Endothelial cell of umbilical vein (primary cell): ENCODE measurements around the gene HYAL3. TPM values are rescaled to one million over a fixed set of nuclear protein-coding genes. Genes with fewer than 3 reads are reported as not detected.

ENCODE experiments used
- BruUV-seq: library from RNA; stranded (reverse); fragments of 400-500 nt; replicated peaks from 2 replicates; lab custom pipeline; 2021; lab: Mats Ljungman, UMichigan
- CTCF ChIA-PET: fragments of 300-600, 350-600 bp; sonication (Branson Sonifier 250); formaldehyde crosslinking; loops from one replicate; lab custom pipeline; 2021; ENCODE audit warnings: antibody characterized with exemption, inconsistent platforms; lab: Charles Lee
- POLR2A ChIA-PET: fragments of 300-600, 350-600 bp; sonication (Branson Sonifier 250); formaldehyde crosslinking; loops from one replicate; lab custom pipeline; 2021; ENCODE audit warnings: antibody characterized with exemption, inconsistent platforms; lab: Charles Lee
- DNase-seq: peaks from one replicate; pipeline ENCODE4 v3.0.0-alpha.2; 2011; ENCODE audit warnings: low read depth, low spot score
- FAIRE-seq: peaks from 2 replicates; lab custom pipeline; 2011; peaks lifted over from hg19 to GRCh38; lab: Jason Lieb, UNC
- H2AFZ ChIP-seq: 2 replicates; pipeline ENCODE4 v1.6.0; 2012; ENCODE audit warnings: low read depth, low read length, control low read depth, inconsistent platforms
- H3K27ac ChIP-seq: 2 replicates; pipeline ENCODE4 v1.5.1; 2011; ENCODE audit warnings: low read depth, mild to moderate bottlenecking, control low read depth, low read length, moderate library complexity; ENCODE audit not compliant: insufficient read depth
- H3K27me3 ChIP-seq, 2 experiments: 2 replicates each; pipeline versions ENCODE4 v1.6.0 to v1.6.1; 2011; ENCODE audit warnings: low read length in 2 of 2, mixed read lengths in 1 of 2; ENCODE audit not compliant: control insufficient read depth in 2 of 2, insufficient read depth in 2 of 2
- H3K36me3 ChIP-seq, 2 experiments: 2 replicates in 1 of 2; 3 replicates in 1 of 2; pipeline ENCODE4 v1.5.1; 2011; ENCODE audit warnings: low read length in 2 of 2, mild to moderate bottlenecking in 1 of 2, moderate library complexity in 1 of 2; ENCODE audit not compliant: control insufficient read depth in 2 of 2, insufficient read depth in 2 of 2; ENCODE audit errors: extremely low read depth in 1 of 2
- H3K4me1 ChIP-seq: 3 replicates; pipeline ENCODE4 v1.5.1; 2011; ENCODE audit warnings: mild to moderate bottlenecking, low read length; ENCODE audit not compliant: control insufficient read depth, insufficient read depth; ENCODE audit errors: extremely low read depth
- H3K4me2 ChIP-seq: 2 replicates; pipeline ENCODE4 v1.6.1; 2011; ENCODE audit warnings: low read length, control low read depth, mixed read lengths; ENCODE audit not compliant: insufficient read depth
- H3K4me3 ChIP-seq, 3 experiments: fragments of 200-600 bp in 1 of 3; sonication (generic), shearing (Covaris generic) in 1 of 3; replicated peaks in 1 of 3; 2 replicates each; pipeline ENCODE4 v1.5.1; 2011 to 2016; ENCODE audit warnings: control low read depth in 3 of 3, low read length in 3 of 3, mild to moderate bottlenecking in 2 of 3, inconsistent platforms in 1 of 3, low read depth in 1 of 3, moderate library complexity in 1 of 3; ENCODE audit not compliant: insufficient read depth in 1 of 3
- H3K79me2 ChIP-seq: 2 replicates; pipeline ENCODE4 v1.6.0; 2012; ENCODE audit warnings: low read length, inconsistent platforms; ENCODE audit not compliant: control insufficient read depth, insufficient read depth
- H3K9ac ChIP-seq: replicated peaks from 2 replicates; pipeline ENCODE3; 2011; ENCODE audit warnings: low read length, control low read depth; ENCODE audit not compliant: insufficient read depth; ENCODE audit errors: extremely low read depth
- H3K9me1 ChIP-seq: replicated peaks from 3 replicates; pipeline ENCODE4 v1.6.0; 2011; ENCODE audit warnings: mild to moderate bottlenecking, low read length; ENCODE audit not compliant: control insufficient read depth, insufficient read depth; ENCODE audit errors: extremely low read depth
- H3K9me3 ChIP-seq: replicated peaks from 2 replicates; pipeline ENCODE4 v1.5.1; 2012; ENCODE audit warnings: low read length, inconsistent platforms; ENCODE audit not compliant: control insufficient read depth, insufficient read depth
- H4K20me1 ChIP-seq: replicated peaks from 2 replicates; pipeline ENCODE3; 2011; ENCODE audit warnings: mild to moderate bottlenecking, low read length; ENCODE audit not compliant: control insufficient read depth, insufficient read depth; ENCODE audit errors: extremely low read depth
- FOS ChIP-seq: IDR thresholded peaks from 2 replicates; pipeline ENCODE4 v1.6.1; 2011; ENCODE audit warnings: mild to moderate bottlenecking, low read length, moderate library complexity, borderline replicate concordance; ENCODE audit not compliant: insufficient read depth
- GATA2 ChIP-seq: IDR thresholded peaks from 2 replicates; pipeline ENCODE4 v1.7.0; 2011; ENCODE audit warnings: low read depth, mild to moderate bottlenecking, moderate library complexity, mixed read lengths, low read length; ENCODE audit not compliant: insufficient read length, insufficient read depth
- JUN ChIP-seq: IDR thresholded peaks from 2 replicates; pipeline ENCODE4 v1.6.1; 2011; ENCODE audit warnings: borderline replicate concordance, low read depth; ENCODE audit not compliant: insufficient read length, insufficient read depth
- MYC ChIP-seq: IDR thresholded peaks from one replicate; pipeline ENCODE4 v1.6.1; 2011; ENCODE audit warnings: mild to moderate bottlenecking, low read depth, low read length
- POLR2A ChIP-seq: IDR thresholded peaks from 2 replicates; pipeline ENCODE4 v1.6.1; 2012; ENCODE audit warnings: low read depth, mild to moderate bottlenecking, control low read depth, low read length
- dilution Hi-C: fragments of 300-500 bp; cut with MboI; formaldehyde crosslinking; loops from one replicate; pipeline ENCODE4 v1.15.0; 2019; ENCODE audit warnings: low sequenced_read_pairs; ENCODE audit not compliant: extremely low pct_ligation_motif_present
- intact Hi-C: fragments of 100-400 bp; cut with micrococcal nuclease; formaldehyde crosslinking; loops from one replicate; pipeline ENCODE4 v1.10.0; 2022
- polyA plus RNA-seq, 4 experiments: library from polyadenylated mRNA; depleted of rRNA in 3 of 4; stranded (reverse) in 3 of 4; unstranded in 1 of 4; fragments of >200 nt; gene quantifications; 2 replicates each; pipeline versions ENCODE4 v1.2.1 to v1.2.3, GENCODE V29; 2011 to 2012; ENCODE audit warnings: missing spikeins in 1 of 4
- total RNA-seq: library from RNA; stranded (reverse); gene quantifications from 2 replicates; pipeline ENCODE4 v1.2.3, GENCODE V29; 2021
- TF ChIP-seq, protein P1 (sequence below): IDR thresholded peaks from 2 replicates; pipeline ENCODE4 v1.6.1; 2011; ENCODE audit not compliant: insufficient read depth, insufficient read length
- TF ChIP-seq, protein P2 (sequence below), 2 donors: IDR thresholded peaks; 1 replicate in 1 of 2; 2 replicates in 1 of 2; pipeline ENCODE4 v1.5.1; 2011; ENCODE audit warnings: low read length in 2 of 2, mild to moderate bottlenecking in 2 of 2, moderate library complexity in 2 of 2, control low read depth in 1 of 2, inconsistent platforms in 1 of 2, low read depth in 1 of 2; ENCODE audit not compliant: insufficient read depth in 1 of 2; ENCODE audit errors: extremely low read depth in 1 of 2

The HYAL3 gene
- total and polyA plus RNA-seq, 2 donors (not counting 3 experiments of a cell fraction or from before 2014, with no cell fraction given), result 4.8 to 11.5 TPM

GRCh38 chr3:50260942-50261441, 38.2 kb downstream of the HYAL3 start:
- intact Hi-C loops, result loop anchor here (1.0 to 10.0 kb wide), 5 partner anchors 12 to 136 kb away; no protein-coding TSS in a partner anchor
- no peak for TF ChIP-seq FOS
- no peak for TF ChIP-seq MYC
- TF ChIP-seq POLR2A, result no peak
- TF ChIP-seq, protein P1, sequence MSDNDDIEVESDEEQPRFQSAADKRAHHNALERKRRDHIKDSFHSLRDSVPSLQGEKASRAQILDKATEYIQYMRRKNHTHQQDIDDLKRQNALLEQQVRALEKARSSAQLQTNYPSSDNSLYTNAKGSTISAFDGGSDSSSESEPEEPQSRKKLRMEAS, result no peak
- TF ChIP-seq, protein P2, sequence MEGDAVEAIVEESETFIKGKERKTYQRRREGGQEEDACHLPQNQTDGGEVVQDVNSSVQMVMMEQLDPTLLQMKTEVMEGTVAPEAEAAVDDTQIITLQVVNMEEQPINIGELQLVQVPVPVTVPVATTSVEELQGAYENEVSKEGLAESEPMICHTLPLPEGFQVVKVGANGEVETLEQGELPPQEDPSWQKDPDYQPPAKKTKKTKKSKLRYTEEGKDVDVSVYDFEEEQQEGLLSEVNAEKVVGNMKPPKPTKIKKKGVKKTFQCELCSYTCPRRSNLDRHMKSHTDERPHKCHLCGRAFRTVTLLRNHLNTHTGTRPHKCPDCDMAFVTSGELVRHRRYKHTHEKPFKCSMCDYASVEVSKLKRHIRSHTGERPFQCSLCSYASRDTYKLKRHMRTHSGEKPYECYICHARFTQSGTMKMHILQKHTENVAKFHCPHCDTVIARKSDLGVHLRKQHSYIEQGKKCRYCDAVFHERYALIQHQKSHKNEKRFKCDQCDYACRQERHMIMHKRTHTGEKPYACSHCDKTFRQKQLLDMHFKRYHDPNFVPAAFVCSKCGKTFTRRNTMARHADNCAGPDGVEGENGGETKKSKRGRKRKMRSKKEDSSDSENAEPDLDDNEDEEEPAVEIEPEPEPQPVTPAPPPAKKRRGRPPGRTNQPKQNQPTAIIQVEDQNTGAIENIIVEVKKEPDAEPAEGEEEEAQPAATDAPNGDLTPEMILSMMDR (IDR thresholded peaks at IDR 0.05; ENCODE audit: extremely low read depth in 1 of 2, insufficient read depth in 1 of 2, low read depth in 1 of 2, low read length in 2 of 2), result no peak
- TF ChIP-seq JUN, result no peak
- TF ChIP-seq GATA2, result no peak

More at GRCh38 chr3:50260942-50261441, 38.2 kb downstream of the HYAL3 start:
- DNase-seq (no peak), FAIRE-seq (no peak)
- peak overlapping the region; percentile 88 for H3K27ac ChIP-seq
- H3K4me1 ChIP-seq, result peaks cover 24% of the 10 kb centered on the region
- no peak overlapping the region for H2AFZ ChIP-seq
- H3K36me3 ChIP-seq, result peaks cover 14 to 27% of the 10 kb centered on the region in 2 experiments
- CTCF ChIA-PET, result interaction anchor here (1.5 to 3.6 kb wide), 2 partner anchors 15 to 67 kb away, joined by 4 to 28 read pairs; partner anchors contain the start of gene GNAT1
- BruUV-seq, result no TSS peak
- no peaks in the 10 kb centered on the region for H4K20me1 ChIP-seq
- H3K27me3 ChIP-seq, result no peaks in the 10 kb centered on the region
- H3K9ac ChIP-seq, result peak overlapping the region; percentile 89
- H3K4me2 ChIP-seq, result peak overlapping the region; percentile 50
- no peaks in the 10 kb centered on the region for H3K9me1 ChIP-seq
- peaks cover 15% of the 10 kb centered on the region for H3K79me2 ChIP-seq
- dilution Hi-C loops, result no loop called here
- POLR2A ChIA-PET, result interaction anchor here (0.6 to 2.1 kb wide), 2 partner anchors 18 to 198 kb away, joined by 4 to 11 read pairs; no protein-coding TSS in a partner anchor
- H3K9me3 ChIP-seq, result no peaks in the 10 kb centered on the region
- H3K4me3 ChIP-seq, result no peak overlapping the region
